Mucosa of stomach (tissue), 1 donor: Measurements from ENCODE around the gene LSP1.
"Not testable (repeated sequence)": the region's sequence is repeated elsewhere in the genome, so short reads cannot be mapped to it uniquely, and the experiment has no call there.

Source experiments
- H3K27me3 ChIP-seq: one replicate; pipeline ENCODE4 v1.7.0; 2013; ENCODE audit warnings: mild to moderate bottlenecking, low read length; ENCODE audit not compliant: control insufficient read depth, insufficient read depth
- H3K36me3 ChIP-seq: one replicate; pipeline ENCODE4 v1.7.0; 2013; ENCODE audit warnings: low read length; ENCODE audit not compliant: control insufficient read depth, insufficient read depth
- H3K4me1 ChIP-seq: one replicate; pipeline ENCODE4 v1.7.0; 2013; ENCODE audit warnings: mild to moderate bottlenecking, low read length; ENCODE audit not compliant: control insufficient read depth, insufficient read depth
- H3K4me3 ChIP-seq: one replicate; pipeline ENCODE4 v1.7.0; 2013; ENCODE audit warnings: low read length
- H3K9ac ChIP-seq: one replicate; pipeline ENCODE4 v1.7.0; 2013; ENCODE audit warnings: mild to moderate bottlenecking, low read length, moderate library complexity
- H3K9me3 ChIP-seq: one replicate; pipeline ENCODE4 v1.7.0; 2013; ENCODE audit warnings: mild to moderate bottlenecking, low read length, moderate library complexity; ENCODE audit not compliant: control insufficient read depth
- donor health status: Pancreatic carcinoma.

LSP1 gene

DNA sequence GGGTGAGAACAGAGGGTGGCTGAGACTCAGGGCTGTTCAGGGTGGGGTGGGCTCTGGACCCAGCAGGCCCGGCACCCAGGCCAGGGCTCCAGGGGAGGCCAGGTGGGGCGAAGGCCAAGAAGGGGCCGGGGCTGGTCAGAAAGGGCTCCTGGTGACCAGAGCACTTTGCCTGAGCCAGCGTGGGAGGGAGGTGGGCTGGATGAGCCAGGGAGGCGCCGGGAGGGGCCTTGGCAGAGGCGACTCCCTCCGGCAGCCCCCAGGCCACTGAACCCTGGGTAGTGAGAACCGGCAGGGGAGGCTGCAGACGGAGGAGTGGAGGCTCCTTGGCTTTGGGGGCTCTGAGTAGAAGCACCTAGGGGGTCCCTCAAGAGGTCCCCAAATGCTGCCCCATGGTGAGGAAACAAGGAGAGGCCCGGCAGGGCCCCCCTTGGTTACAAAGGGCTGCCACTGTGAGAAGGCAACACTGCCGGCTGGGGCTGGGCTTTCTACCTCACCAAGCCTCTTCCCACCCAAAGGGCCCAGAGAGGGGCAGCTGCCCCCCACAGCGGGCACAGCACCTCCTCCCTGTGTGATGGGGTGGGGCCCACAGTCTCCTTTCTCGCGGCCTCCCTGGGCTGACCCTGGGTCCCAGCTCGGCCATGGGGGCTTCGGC lies 21.7 kb downstream of the LSP1 start:
- Histone ChIP-seq H3K4me1 (peaks cover 10% of the 10 kb centered on the region), H3K27me3 (peaks cover 13% of the 10 kb centered on the region)
- not testable (repeated sequence) for H3K9me3 ChIP-seq, H3K9ac ChIP-seq, H3K36me3 ChIP-seq, H3K4me3 ChIP-seq

DNA sequence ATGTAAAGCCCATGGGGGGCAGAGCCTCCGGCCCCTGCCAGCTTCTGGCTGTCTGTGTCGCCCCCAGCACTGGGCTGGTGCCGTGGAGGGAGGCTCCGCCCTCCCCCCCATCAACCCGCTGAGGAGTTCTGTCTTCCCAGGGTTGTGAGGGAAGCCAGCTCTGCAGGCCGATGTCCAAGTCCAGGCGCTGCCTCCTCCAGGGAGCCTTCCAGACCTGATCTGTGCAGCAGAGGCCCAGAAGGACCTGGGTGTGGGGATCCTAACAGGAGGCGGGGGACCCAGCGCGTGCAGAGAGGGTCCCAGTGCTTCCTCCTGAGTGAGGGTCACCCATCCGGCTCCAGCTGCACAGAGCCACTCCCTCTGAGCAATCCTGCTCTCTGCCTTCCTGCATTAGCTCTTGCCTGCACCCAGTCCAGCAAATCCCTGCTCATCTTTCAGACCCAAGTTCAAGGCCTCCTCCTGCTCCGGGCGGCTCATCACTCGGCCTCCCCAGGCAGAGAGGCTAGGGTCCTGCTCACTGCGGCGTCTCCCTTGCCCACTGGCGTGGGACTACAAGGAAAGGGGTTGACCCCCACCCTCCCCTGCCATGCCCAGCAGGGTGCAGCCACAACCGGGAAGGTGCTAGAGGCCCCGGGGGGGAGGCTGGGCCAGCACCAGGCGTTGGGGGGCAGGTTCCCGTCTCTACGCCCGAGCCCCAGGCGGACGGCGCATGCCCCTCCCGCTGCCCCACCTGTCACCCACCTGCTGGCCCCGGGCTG lies 22.4 kb downstream of the LSP1 start:
- Histone ChIP-seq H3K9me3 (no peaks in the 10 kb centered on the region), H3K36me3 (no peaks in the 10 kb centered on the region), H3K27me3 (peaks cover 6% of the 10 kb centered on the region), H3K4me1 (peaks cover 11% of the 10 kb centered on the region), H3K4me3 (no peak overlapping the region), H3K9ac (no peak overlapping the region)

DNA sequence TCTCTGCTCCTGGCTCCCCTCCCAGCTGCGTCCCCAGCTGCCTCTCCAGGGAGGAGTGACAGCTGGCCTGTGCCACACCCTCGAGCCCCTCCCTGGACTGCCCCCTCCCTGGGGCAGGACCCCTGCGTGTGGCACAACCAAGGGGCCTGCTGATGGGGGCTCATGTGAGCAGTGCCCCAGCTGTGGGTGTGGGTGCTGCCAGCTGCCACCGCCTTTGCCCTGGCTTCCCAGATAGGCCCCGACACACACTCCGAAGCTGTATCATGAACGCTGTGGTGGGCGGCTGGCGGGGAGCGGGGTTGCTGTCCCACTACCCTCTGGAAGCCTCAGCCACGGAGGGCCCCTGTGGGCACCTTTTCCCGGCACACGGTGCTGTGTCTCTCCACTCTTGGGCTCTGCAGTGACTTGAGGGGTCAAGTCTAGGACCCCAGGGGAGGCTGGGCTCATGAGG lies 23.0 kb downstream of the LSP1 start:
- not testable (repeated sequence) for H3K9ac ChIP-seq, H3K27me3 ChIP-seq, H3K36me3 ChIP-seq, H3K9me3 ChIP-seq, H3K4me3 ChIP-seq
- H3K4me1 ChIP-seq, result peaks cover 15% of the 10 kb centered on the region

DNA sequence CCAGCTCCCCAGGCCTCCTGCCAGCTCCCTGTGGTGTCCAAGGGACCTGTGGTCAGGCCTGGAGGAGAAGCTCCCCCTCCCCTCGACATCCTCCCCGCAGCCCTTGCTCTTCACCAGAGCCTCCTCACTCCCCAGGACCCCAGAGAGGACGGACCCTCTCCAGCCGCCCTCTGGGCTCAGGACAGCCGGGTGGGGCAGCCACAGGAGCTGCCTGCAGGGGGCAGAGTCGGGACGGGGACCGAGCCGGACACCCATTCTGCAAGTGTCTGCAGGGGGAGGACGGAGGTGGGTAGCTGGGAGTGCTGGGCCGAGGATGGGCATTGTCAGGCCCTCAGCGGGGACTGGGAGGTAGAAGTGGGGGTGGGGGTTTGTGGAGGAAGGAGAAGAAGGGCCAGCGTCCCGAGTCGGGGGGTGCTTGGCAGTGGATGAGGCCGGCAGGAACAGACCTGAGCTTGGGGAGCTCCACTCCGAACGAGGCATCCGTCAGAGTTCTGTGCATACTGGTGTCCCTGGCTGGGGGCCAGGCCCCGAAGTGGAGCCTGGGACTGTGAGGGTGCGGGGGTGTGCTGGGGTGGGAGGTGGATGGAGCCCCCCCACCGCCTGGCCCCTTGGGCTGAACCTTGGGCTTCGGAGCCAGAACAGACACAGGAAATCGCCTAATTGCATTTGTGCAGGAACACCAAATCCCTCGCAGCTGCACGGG lies 23.6 kb downstream of the LSP1 start:
- Histone ChIP-seq H3K9ac (no peak overlapping the region), H3K9me3 (no peaks in the 10 kb centered on the region), H3K36me3 (no peaks in the 10 kb centered on the region), H3K4me3 (no peak overlapping the region), H3K27me3 (no peaks in the 10 kb centered on the region), H3K4me1 (peaks cover 15% of the 10 kb centered on the region)

DNA sequence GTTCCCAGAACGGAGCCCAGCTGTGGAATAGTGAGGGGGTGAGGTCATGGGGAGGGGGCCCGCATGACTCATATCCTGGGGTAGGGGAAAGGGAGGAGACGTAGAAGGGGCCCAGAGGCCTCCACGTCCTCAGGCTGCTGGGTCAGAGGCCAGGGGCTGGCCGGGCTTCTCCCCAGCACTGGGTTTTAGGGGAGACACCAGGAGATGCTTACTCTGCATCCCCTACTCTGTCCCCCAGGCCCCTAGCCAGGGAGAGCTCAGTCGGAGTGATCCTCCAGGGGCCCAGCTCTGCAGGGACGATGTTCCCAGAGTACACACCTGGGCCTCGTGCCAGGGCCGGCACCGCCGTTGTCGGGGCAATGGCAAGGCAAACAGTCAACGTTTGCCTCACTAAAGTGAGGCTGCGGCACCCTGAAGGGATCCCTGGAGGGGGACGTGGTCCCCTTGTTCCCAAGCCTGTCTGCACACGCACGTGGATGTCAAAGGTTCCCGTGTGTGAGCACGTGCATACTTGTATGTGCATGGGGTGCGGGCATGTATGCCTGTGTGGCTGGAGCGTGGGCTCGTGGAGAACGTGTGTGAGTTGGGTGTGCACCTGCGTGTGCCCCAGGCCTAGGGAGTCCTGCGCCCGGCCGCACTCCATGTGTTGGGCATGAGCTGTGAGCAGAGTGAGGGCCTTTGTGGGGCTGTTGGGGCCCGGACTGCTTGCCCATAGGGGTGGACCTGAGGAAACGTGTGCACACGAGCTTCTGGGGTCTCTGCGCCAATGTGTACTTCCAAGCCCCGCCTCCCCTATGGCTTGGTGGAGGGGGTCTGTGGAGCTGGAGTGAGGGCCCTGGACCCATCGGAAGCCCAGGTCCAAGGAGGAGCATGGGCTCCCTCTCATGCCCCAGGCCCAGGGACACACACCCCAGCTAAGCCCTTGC lies 24.6 kb downstream of the LSP1 start:
- H3K4me1 ChIP-seq, result peaks cover 15% of the 10 kb centered on the region
- H3K9me3 ChIP-seq, result no peaks in the 10 kb centered on the region
- H3K36me3 ChIP-seq, result no peaks in the 10 kb centered on the region
- no peak overlapping the region for H3K9ac ChIP-seq
- H3K4me3 ChIP-seq, result no peak overlapping the region
- no peaks in the 10 kb centered on the region for H3K27me3 ChIP-seq

DNA sequence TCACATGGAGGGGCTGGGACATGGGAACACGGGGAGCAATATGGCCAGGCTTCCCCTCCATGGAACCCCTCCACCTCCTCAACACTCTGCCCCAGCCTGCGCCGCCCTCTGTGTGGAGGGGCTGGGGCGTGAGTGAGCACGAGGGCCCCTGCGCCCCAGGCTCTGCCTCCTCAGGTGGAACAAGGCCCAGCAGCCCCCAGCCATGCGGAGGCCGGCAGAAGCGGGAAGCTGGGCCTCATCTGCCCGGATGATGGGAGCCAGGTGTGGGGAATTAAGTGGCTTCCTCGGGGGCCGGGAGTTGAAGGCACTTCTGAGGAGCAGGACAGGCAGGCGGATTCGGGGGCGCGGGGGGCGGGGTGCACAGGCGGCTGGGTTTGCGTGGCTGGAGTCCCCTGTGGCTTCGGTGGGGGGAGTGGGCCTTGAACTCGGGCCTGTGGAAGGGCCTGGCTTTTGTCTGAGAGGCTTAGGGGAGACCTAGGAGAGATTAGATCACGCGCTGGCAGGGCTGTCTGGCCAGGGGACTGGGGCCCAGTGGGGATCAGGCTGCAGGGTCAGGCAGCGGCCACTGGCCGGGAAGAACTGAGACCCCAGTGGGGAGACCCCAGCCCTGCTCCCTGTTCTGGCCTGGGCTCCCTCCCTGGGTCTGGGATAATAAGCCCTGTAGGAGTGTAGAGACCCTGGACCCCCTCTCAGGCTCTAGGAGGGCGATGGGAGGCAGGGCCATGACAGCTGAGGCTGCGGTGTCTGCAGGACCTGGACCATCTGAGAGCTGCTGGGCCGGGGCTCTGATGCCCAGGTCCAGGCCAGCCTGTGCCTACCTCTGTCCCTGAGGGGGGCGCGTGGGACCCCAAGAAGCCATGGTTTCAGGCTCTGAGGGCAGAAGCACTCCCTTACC lies 25.5 kb downstream of the LSP1 start:
- H3K36me3 ChIP-seq, result no peaks in the 10 kb centered on the region
- H3K4me1 ChIP-seq, result peaks cover 15% of the 10 kb centered on the region
- no peaks in the 10 kb centered on the region for H3K9me3 ChIP-seq
- no peak overlapping the region for H3K9ac ChIP-seq
- H3K4me3 ChIP-seq, result no peak overlapping the region
- H3K27me3 ChIP-seq, result no peaks in the 10 kb centered on the region

DNA sequence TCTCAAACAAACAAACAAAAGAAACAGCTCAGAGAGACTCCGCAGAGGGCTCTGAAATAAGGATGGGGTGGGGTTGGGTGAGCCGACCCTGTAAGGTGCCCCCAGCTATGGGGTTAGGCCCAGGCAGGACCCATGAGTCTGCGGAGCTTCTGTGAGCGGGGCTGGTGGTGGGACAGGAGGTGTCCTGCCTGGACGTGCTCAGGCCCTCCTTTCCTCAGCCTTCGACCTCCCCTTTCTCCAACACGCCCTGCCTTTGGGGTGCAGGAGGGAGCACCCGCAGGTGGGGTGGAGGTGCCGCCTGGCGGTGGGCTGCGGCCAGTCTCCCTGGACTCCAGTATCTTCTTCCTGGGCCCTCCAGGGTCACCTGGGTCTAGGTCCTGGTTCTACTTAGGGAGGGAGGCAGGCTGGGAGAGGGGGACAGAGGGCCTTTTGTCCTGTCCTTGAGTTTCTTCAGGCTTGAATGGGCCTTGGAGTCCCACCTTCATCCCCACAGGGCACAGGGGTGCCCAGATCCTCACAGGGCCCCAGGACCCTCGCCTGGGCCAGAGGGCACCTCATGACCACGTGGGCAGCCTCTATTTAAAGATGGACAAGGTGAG lies 26.6 kb downstream of the LSP1 start:
- Histone ChIP-seq H3K36me3 (no peaks in the 10 kb centered on the region), H3K27me3 (no peaks in the 10 kb centered on the region), H3K4me3 (no peak overlapping the region), H3K9ac (no peak overlapping the region), H3K4me1 (peaks cover 15% of the 10 kb centered on the region), H3K9me3 (no peaks in the 10 kb centered on the region)

DNA sequence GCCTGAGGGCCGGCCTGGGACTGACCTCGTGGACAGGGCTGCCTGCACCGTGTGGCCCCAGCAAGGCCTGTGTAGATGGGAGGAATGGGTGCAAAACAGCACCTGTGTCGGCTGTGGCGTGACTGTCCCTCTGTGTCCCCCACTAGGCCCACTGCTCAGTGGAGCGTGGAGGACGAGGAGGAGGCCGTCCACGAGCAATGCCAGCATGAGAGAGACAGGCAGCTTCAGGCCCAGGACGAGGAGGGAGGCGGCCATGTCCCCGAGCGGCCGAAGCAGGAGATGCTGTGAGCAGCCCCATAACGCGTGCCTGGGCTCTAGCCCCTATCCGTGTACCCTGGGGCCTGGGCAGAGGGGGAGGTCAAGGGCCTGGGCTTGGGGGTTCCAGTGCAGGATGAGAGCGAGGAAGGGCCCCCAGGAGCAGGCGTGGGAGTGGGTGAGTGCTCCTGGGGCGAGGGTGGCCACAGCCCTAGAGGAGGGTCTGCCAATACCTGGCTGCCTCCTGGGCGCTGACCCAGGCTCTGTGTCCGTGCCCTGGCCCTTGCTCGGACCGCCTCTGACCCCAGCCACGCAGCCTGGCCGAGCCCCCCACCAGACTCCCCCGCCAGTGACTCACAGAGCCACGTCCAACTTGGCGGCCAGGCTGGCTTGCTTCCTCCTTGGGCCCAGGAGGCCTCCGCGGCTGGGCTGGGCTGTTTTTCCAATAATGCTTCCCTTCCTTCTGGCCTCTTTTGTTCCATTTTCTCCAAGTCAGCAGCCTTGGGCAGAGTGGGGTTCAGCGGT lies 27.2 kb downstream of the LSP1 start:
- H3K27me3 ChIP-seq, result no peaks in the 10 kb centered on the region
- H3K4me3 ChIP-seq, result no peak overlapping the region
- no peaks in the 10 kb centered on the region for H3K9me3 ChIP-seq
- no peaks in the 10 kb centered on the region for H3K36me3 ChIP-seq
- H3K9ac ChIP-seq, result peak overlapping the region; percentile 25
- peaks cover 15% of the 10 kb centered on the region for H3K4me1 ChIP-seq

DNA sequence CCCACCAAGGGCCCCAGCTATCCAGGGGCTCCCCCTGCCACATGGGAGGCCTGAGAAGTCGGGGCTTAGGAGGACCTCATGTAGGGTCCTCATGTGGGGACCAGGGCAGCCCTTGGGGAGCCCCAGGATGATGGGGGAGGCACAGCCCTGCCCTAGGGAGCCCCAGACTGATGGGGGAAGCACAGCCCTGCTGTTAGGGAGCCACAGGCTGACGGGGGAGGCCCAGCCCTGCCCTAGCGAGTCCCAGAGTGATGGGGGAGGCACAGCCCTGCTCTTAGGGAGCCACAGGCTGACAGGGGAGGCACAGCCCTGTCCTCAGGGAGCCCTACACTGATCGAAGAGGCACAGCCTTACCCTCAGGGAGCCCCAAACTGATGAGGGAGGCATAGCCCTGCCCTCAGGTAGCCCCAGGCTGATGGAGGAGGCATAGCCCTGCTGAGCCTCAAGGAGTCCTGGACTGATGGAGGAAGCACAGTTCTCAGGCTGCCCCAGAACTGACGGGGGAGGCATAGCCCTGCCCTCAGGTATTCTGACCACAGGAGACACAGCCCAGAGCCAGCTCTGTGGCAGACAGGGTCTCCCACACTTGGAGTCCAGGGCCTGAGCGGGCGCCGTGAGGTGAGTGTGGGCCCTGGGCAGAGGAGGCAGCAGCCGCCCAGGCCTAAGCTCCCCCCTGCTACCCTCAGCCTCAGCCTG lies 28.0 kb downstream of the LSP1 start:
- no peaks in the 10 kb centered on the region for H3K9me3 ChIP-seq
- peak overlapping the region; percentile 25 for H3K9ac ChIP-seq
- no peaks in the 10 kb centered on the region for H3K27me3 ChIP-seq
- H3K4me3 ChIP-seq, result no peak overlapping the region
- H3K36me3 ChIP-seq, result no peaks in the 10 kb centered on the region
- H3K4me1 ChIP-seq, result peaks cover 15% of the 10 kb centered on the region
